IMR-90 (cell line): ENCODE data around the gene PDCL2. TPM values are rescaled to one million over a fixed set of nuclear protein-coding genes. Genes with fewer than 3 reads are reported as not detected.

Experiments
- ATAC-seq: fragments of 200-7000 bp; cut with Tn5 transposase; 2 replicates; pipeline ENCODE4 v1.9.1; 2020; ENCODE audit warnings: low read depth, mild to moderate bottlenecking, moderate library complexity
- BruUV-seq: library from RNA; stranded (reverse); fragments of 400-500 nt; replicated peaks from 2 replicates; lab custom pipeline; 2021; lab: Mats Ljungman, UMichigan
- CTCF ChIA-PET: fragments of 300-600 bp; formaldehyde crosslinking; extraction: SDS; loops from one replicate; lab custom pipeline; 2021; ENCODE audit warnings: antibody characterized with exemption; lab: Yijun Ruan, JAX
- POLR2A ChIA-PET: fragments of 300-600 bp; sonication (Branson Sonifier 250); formaldehyde crosslinking; loops from one replicate; lab custom pipeline; 2022; ENCODE audit warnings: antibody characterized with exemption; ENCODE audit not compliant: unreplicated experiment; lab: Charles Lee
- DNase-seq: peaks from one replicate; pipeline ENCODE4 v3.0.0; 2013
- H2AFZ ChIP-seq: replicated peaks from 2 replicates; pipeline ENCODE3; 2013; ENCODE audit warnings: low read length, mild to moderate bottlenecking; ENCODE audit not compliant: poor library complexity
- H2AK5ac ChIP-seq: 2 replicates; pipeline ENCODE4 v1.6.1; 2013; ENCODE audit warnings: low read depth, low read length, inconsistent platforms
- H2AK9ac ChIP-seq: replicated peaks from 2 replicates; pipeline ENCODE3; 2013; ENCODE audit warnings: mild to moderate bottlenecking, low read depth, low read length, moderate library complexity; ENCODE audit not compliant: poor library complexity
- H2BK120ac ChIP-seq: 2 replicates; pipeline ENCODE4 v1.6.1; 2013; ENCODE audit warnings: low read depth, low read length, inconsistent platforms
- H2BK15ac ChIP-seq: 3 replicates; pipeline ENCODE4 v1.6.1; 2013; ENCODE audit warnings: low read depth, low read length, inconsistent platforms
- H2BK20ac ChIP-seq: 2 replicates; pipeline ENCODE4 v1.6.1; 2013; ENCODE audit warnings: low read depth, mild to moderate bottlenecking, inconsistent platforms, low read length, moderate library complexity
- H2BK5ac ChIP-seq: 2 replicates; pipeline ENCODE4 v1.6.1; 2013; ENCODE audit warnings: mild to moderate bottlenecking, low read depth, low read length, inconsistent platforms; ENCODE audit not compliant: poor library complexity, severe bottlenecking
- H3K14ac ChIP-seq: replicated peaks from 2 replicates; pipeline ENCODE4 v1.6.1; 2013; ENCODE audit warnings: low read depth, low read length, inconsistent platforms
- H3K18ac ChIP-seq: 2 replicates; pipeline ENCODE4 v1.6.1; 2013; ENCODE audit warnings: low read depth, low read length, control low read depth
- H3K23ac ChIP-seq: 2 replicates; pipeline ENCODE4 v1.6.1; 2013; ENCODE audit warnings: low read depth, low read length, inconsistent platforms
- H3K27ac ChIP-seq: 2 replicates; pipeline ENCODE4 v1.5.1; 2013; ENCODE audit warnings: mild to moderate bottlenecking, control low read depth, low read length; ENCODE audit not compliant: insufficient read depth
- H3K27me3 ChIP-seq: 2 replicates; pipeline ENCODE4 v1.6.1; 2013; ENCODE audit warnings: low read length; ENCODE audit not compliant: control insufficient read depth, insufficient read depth
- H3K36me3 ChIP-seq: 2 replicates; pipeline ENCODE4 v1.6.1; 2013; ENCODE audit warnings: low read length, mixed read lengths; ENCODE audit not compliant: control insufficient read depth, insufficient read depth
- H3K4ac ChIP-seq: 2 replicates; pipeline ENCODE4 v1.6.1; 2013; ENCODE audit warnings: low read depth, low read length, inconsistent platforms
- H3K4me1 ChIP-seq: 2 replicates; pipeline ENCODE4 v1.6.1; 2013; ENCODE audit warnings: low read length, mixed read lengths; ENCODE audit not compliant: control insufficient read depth, insufficient read depth
- H3K4me2 ChIP-seq: 2 replicates; pipeline ENCODE4 v1.6.1; 2013; ENCODE audit warnings: low read depth, mild to moderate bottlenecking, control low read depth, low read length, moderate library complexity
- H3K4me3 ChIP-seq: 2 replicates; pipeline ENCODE4 v1.5.1; 2013; ENCODE audit warnings: low read depth, mild to moderate bottlenecking, control low read depth, low read length, moderate library complexity; ENCODE audit not compliant: insufficient read depth
- H3K56ac ChIP-seq: 2 replicates; pipeline ENCODE4 v1.6.1; 2013; ENCODE audit warnings: low read length, inconsistent platforms; ENCODE audit not compliant: insufficient read depth; ENCODE audit errors: extremely low read depth
- H3K79me1 ChIP-seq, 2 experiments: 2 replicates each; pipeline ENCODE4 v1.6.1; 2013; ENCODE audit warnings: low read length in 2 of 2, inconsistent platforms in 1 of 2, low read depth in 1 of 2
- H3K9ac ChIP-seq: 2 replicates; pipeline ENCODE4 v1.6.1; 2013; ENCODE audit warnings: low read depth, low read length, control low read depth
- H3K9me1 ChIP-seq: 2 replicates; pipeline ENCODE4 v1.6.1; 2013; ENCODE audit warnings: low read length, inconsistent platforms; ENCODE audit not compliant: insufficient read depth
- H3K9me3 ChIP-seq: 2 replicates; pipeline ENCODE4 v1.6.1; 2013; ENCODE audit warnings: low read length; ENCODE audit not compliant: control insufficient read depth, insufficient read depth
- H4K20me1 ChIP-seq: 2 replicates; pipeline ENCODE4 v1.6.1; 2013; ENCODE audit warnings: low read length, inconsistent platforms; ENCODE audit not compliant: insufficient read depth
- H4K5ac ChIP-seq: 2 replicates; pipeline ENCODE4 v1.6.1; 2013; ENCODE audit warnings: mild to moderate bottlenecking, low read depth, low read length, control low read depth
- H4K8ac ChIP-seq, 2 experiments: 2 replicates each; pipeline ENCODE4 v1.6.1; 2013; ENCODE audit warnings: low read depth in 2 of 2, low read length in 2 of 2, control low read depth in 1 of 2, inconsistent platforms in 1 of 2
- H4K91ac ChIP-seq: 2 replicates; pipeline ENCODE4 v1.6.1; 2013; ENCODE audit warnings: low read depth, low read length, inconsistent platforms; ENCODE audit not compliant: insufficient read depth
- BHLHE40 ChIP-seq: fragments of 150-350 bp; IDR thresholded peaks from 2 replicates; pipeline ENCODE4 v1.6.1; 2016; ENCODE audit warnings: mild to moderate bottlenecking, low read depth, low read length
- CEBPB ChIP-seq: IDR thresholded peaks from 2 replicates; pipeline ENCODE4 v1.6.1; 2012; ENCODE audit warnings: low read depth, low read length, improper control_type of control experiment
- CHD1 ChIP-seq: IDR thresholded peaks from 2 replicates; pipeline ENCODE4 v1.6.1; 2012; ENCODE audit warnings: low read depth, low read length, improper control_type of control experiment
- ELK1 ChIP-seq: fragments of 150-350 bp; IDR thresholded peaks from 2 replicates; pipeline ENCODE4 v1.6.1; 2016; ENCODE audit warnings: low read depth, mild to moderate bottlenecking, low read length, moderate library complexity, borderline replicate concordance
- FOS ChIP-seq: fragments of 150-350 bp; IDR thresholded peaks from 2 replicates; pipeline ENCODE4 v1.6.1; 2016; ENCODE audit warnings: low read depth, low read length
- MAFK ChIP-seq: IDR thresholded peaks from 2 replicates; pipeline ENCODE4 v1.6.1; 2012; ENCODE audit warnings: low read depth, low read length, improper control_type of control experiment
- MAZ ChIP-seq: IDR thresholded peaks from 2 replicates; pipeline ENCODE4 v1.6.1; 2012; ENCODE audit warnings: low read depth, mild to moderate bottlenecking, low read length, improper control_type of control experiment, moderate library complexity, borderline replicate concordance
- MXI1 ChIP-seq: IDR thresholded peaks from 2 replicates; pipeline ENCODE4 v1.6.1; 2012; ENCODE audit warnings: low read depth, mild to moderate bottlenecking, low read length, moderate library complexity, borderline replicate concordance
- NFE2L2 ChIP-seq: fragments of 150-350 bp; IDR thresholded peaks from 2 replicates; pipeline ENCODE4 v1.6.1; 2016; ENCODE audit warnings: low read depth, mild to moderate bottlenecking, low read length
- POLR2A ChIP-seq: IDR thresholded peaks from 2 replicates; pipeline ENCODE4 v1.6.1; 2012; ENCODE audit warnings: mild to moderate bottlenecking, low read depth, low read length
- RAD21 ChIP-seq: IDR thresholded peaks from 2 replicates; pipeline ENCODE4 v1.6.1; 2012; ENCODE audit warnings: low read length, improper control_type of control experiment
- RCOR1 ChIP-seq: IDR thresholded peaks from 2 replicates; pipeline ENCODE4 v1.6.1; 2012; ENCODE audit warnings: mild to moderate bottlenecking, low read length, improper control_type of control experiment; ENCODE audit not compliant: insufficient replicate concordance
- RFX5 ChIP-seq: IDR thresholded peaks from 2 replicates; pipeline ENCODE4 v1.8.0; 2012; ENCODE audit warnings: low read depth, mild to moderate bottlenecking, low read length, moderate library complexity
- SMC3 ChIP-seq: fragments of 150-350 bp; IDR thresholded peaks from 2 replicates; pipeline ENCODE4 v1.6.1; 2016; ENCODE audit warnings: low read depth, mild to moderate bottlenecking, antibody characterized with exemption, low read length, moderate library complexity
- USF2 ChIP-seq: fragments of 150-350 bp; IDR thresholded peaks from 2 replicates; pipeline ENCODE4 v1.6.1; 2017; ENCODE audit warnings: mild to moderate bottlenecking, antibody characterized with exemption, low read length, low read depth
- WGBS, 2 experiments: methylation state at CpG; one replicate each; pipeline versions ENCODE4 v1.1.5 to v1.1.7; 2013; ENCODE audit warnings: missing lambda C conversion rate in 2 of 2; ENCODE audit not compliant: insufficient read length in 1 of 2; ENCODE audit errors: extremely low coverage in 2 of 2; 5-methylcytosine and 5-hydroxymethylcytosine counted together
- dilution Hi-C: fragments of 300-500 bp; cut with HindIII; formaldehyde crosslinking; loops from one replicate; pipeline ENCODE4 v1.14.3; 2018; ENCODE audit warnings: low sequenced_read_pairs; ENCODE audit not compliant: unreplicated experiment
- in situ Hi-C: fragments of 300-500 bp; cut with MboI; formaldehyde crosslinking; loops from 3 replicates; pipeline ENCODE4 v1.14.3; 2019; ENCODE audit warnings: low sequenced_read_pairs, inconsistent platforms, mixed read lengths
- intact Hi-C: fragments of 100-400 bp; cut with micrococcal nuclease; formaldehyde crosslinking; loops from 2 replicates; pipeline ENCODE4 v1.10.0; 2022
- polyA plus RNA-seq, 3 experiments: library from polyadenylated mRNA; depleted of rRNA; stranded (reverse); fragments of >200 nt; gene quantifications; 2 replicates each; pipeline ENCODE4 v1.2.3, GENCODE V29; 2012; ENCODE audit warnings: low replicate concordance in 1 of 3
- total RNA-seq: library from RNA; depleted of rRNA; stranded (reverse); fragments of >200 nt; gene quantifications from 2 replicates; pipeline ENCODE4 v1.2.3, GENCODE V29; 2012
- TF ChIP-seq, protein P1 (sequence below): conservative IDR thresholded peaks from 2 replicates; pipeline ENCODE4 v1.5.1; 2012; ENCODE audit warnings: mild to moderate bottlenecking, low read depth, low read length, improper control_type of control experiment

Gene PDCL2
- total and polyA plus RNA-seq, 2 of the 4 experiments (the other 2 are of a cell fraction): not detected

DNA sequence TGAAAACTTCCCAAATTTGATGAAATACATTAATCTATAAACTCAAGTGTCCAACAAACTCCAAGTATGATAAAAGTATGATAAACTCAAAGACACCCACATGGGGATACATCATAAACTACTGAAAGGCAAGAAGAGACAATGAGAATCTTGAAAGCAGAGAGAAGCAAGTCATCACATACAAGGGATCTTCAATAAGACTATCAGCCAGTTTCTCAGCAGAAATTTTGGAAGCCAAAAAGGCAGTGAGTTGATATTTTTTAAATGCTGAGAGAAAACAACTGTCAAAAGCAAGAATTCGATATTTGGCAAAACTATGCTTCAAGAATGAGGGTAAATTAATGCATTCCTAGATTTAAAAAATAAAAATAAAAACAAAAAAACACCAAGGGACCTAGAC, 16.5 kb downstream of the PDCL2 start:
- no peak overlapping the region for H2AK9ac ChIP-seq
- H2BK120ac ChIP-seq: no peak overlapping the region
- no peaks in the 10 kb centered on the region for H3K4me1 ChIP-seq
- in situ Hi-C loops: no loop called here
- H2AK5ac ChIP-seq: no peak overlapping the region
- H3K4me2 ChIP-seq: no peak overlapping the region
- no peak for DNase-seq
- TF ChIP-seq MAFK (no peak), ELK1 (no peak), NFE2L2 (no peak), SMC3 (no peak), POLR2A (no peak), MAZ (no peak), MXI1 (no peak), FOS (no peak), RFX5 (no peak), USF2 (no peak), RCOR1 (no peak), BHLHE40 (no peak), CEBPB (no peak), CHD1 (no peak), RAD21 (no peak)
- TF ChIP-seq, protein P1, sequence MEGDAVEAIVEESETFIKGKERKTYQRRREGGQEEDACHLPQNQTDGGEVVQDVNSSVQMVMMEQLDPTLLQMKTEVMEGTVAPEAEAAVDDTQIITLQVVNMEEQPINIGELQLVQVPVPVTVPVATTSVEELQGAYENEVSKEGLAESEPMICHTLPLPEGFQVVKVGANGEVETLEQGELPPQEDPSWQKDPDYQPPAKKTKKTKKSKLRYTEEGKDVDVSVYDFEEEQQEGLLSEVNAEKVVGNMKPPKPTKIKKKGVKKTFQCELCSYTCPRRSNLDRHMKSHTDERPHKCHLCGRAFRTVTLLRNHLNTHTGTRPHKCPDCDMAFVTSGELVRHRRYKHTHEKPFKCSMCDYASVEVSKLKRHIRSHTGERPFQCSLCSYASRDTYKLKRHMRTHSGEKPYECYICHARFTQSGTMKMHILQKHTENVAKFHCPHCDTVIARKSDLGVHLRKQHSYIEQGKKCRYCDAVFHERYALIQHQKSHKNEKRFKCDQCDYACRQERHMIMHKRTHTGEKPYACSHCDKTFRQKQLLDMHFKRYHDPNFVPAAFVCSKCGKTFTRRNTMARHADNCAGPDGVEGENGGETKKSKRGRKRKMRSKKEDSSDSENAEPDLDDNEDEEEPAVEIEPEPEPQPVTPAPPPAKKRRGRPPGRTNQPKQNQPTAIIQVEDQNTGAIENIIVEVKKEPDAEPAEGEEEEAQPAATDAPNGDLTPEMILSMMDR: no peak
- peaks cover 4% of the 10 kb centered on the region; the same call in 1 of the 2 replicates for H3K9me3 ChIP-seq
- H2AFZ ChIP-seq: no peak overlapping the region
- no peak overlapping the region for H3K4ac ChIP-seq
- no peak overlapping the region for H2BK5ac ChIP-seq
- H3K9me1 ChIP-seq: no peaks in the 10 kb centered on the region
- no peak overlapping the region for H3K4me3 ChIP-seq
- ATAC-seq: no peak
- intact Hi-C loops: no loop called here
- H3K27me3 ChIP-seq: no peaks in the 10 kb centered on the region; the same call in 1 of the 2 replicates
- H3K14ac ChIP-seq: no peak overlapping the region
- no peak overlapping the region for H4K8ac ChIP-seq
- H3K23ac ChIP-seq: no peak overlapping the region
- no peak overlapping the region for H4K91ac ChIP-seq
- CTCF ChIA-PET: no interaction called here
- dilution Hi-C loops: no loop called here
- H3K79me1 ChIP-seq: no peaks in the 10 kb centered on the region
- H4K5ac ChIP-seq: no peak overlapping the region
- no peak overlapping the region for H3K56ac ChIP-seq
- H3K9ac ChIP-seq: no peak overlapping the region
- H4K20me1 ChIP-seq: no peaks in the 10 kb centered on the region
- no peak overlapping the region for H3K27ac ChIP-seq
- no peak overlapping the region for H2BK20ac ChIP-seq
- no TSS peak for BruUV-seq
- H2BK15ac ChIP-seq: no peak overlapping the region
- no peaks in the 10 kb centered on the region for H3K36me3 ChIP-seq
- WGBS, 2 experiments: no CpG with 5 or more reads among the region's 1 CpG
- H3K18ac ChIP-seq: no peak overlapping the region
- POLR2A ChIA-PET: no interaction called here
